Smooth muscle cell (in vitro differentiated cells): ENCODE measurements around the gene EVA1A. TPM values are rescaled to one million over a fixed set of nuclear protein-coding genes. Genes with fewer than 3 reads are reported as not detected.
A peak's percentile ranks its signal among the peaks of the same experiment; 100 is the strongest.

ENCODE experiments used
- DNase-seq: peaks from one replicate; lab custom pipeline; 2025; ENCODE audit not compliant: unreplicated experiment; lab: John Stamatoyannopoulos, UW
- H2AFZ ChIP-seq: fragments of 200-600 bp; sonication (generic); 2 replicates; pipeline ENCODE4 v1.6.0; 2016; ENCODE audit warnings: antibody characterized with exemption, low read depth, mild to moderate bottlenecking
- H3F3A ChIP-seq: fragments of 200-600 bp; sonication (generic); 2 replicates; pipeline ENCODE4 v1.6.0; 2017; ENCODE audit warnings: antibody characterized with exemption, low read depth
- H3K27ac ChIP-seq: fragments of 200-600 bp; sonication (generic); 2 replicates; pipeline ENCODE4 v1.5.1; 2016; ENCODE audit warnings: low read depth, mild to moderate bottlenecking
- H3K27me3 ChIP-seq: fragments of 200-600 bp; sonication (generic); 2 replicates; pipeline ENCODE4 v1.6.1; 2016; ENCODE audit warnings: low read depth, mild to moderate bottlenecking
- H3K36me3 ChIP-seq: fragments of 200-600 bp; sonication (generic); 2 replicates; pipeline ENCODE4 v1.5.1; 2016; ENCODE audit warnings: low read depth
- H3K4me1 ChIP-seq: fragments of 200-600 bp; sonication (generic); 2 replicates; pipeline ENCODE4 v1.5.1; 2016; ENCODE audit warnings: low read depth
- H3K4me2 ChIP-seq: fragments of 200-600 bp; sonication (generic); 2 replicates; pipeline ENCODE4 v1.6.0; 2016; ENCODE audit warnings: mild to moderate bottlenecking
- H3K4me3 ChIP-seq: fragments of 200-600 bp; sonication (generic); 2 replicates; pipeline ENCODE4 v1.5.1; 2016; ENCODE audit warnings: mild to moderate bottlenecking
- H3K79me2 ChIP-seq: fragments of 200-600 bp; sonication (generic); 2 replicates; pipeline ENCODE4 v1.6.0; 2016; ENCODE audit warnings: low read depth, mild to moderate bottlenecking
- H3K9ac ChIP-seq: fragments of 200-600 bp; sonication (generic); 2 replicates; pipeline ENCODE4 v1.6.0; 2016; ENCODE audit warnings: low read depth
- H3K9me3 ChIP-seq: fragments of 200-600 bp; sonication (generic); replicated peaks from 2 replicates; pipeline ENCODE4 v1.5.1; 2016; ENCODE audit warnings: low read depth
- H4K20me1 ChIP-seq: fragments of 200-600 bp; sonication (generic); 2 replicates; pipeline ENCODE4 v1.6.0; 2016; ENCODE audit warnings: low read depth
- whole genome bisulfite sequencing: methylation state at CpG from one replicate; pipeline ENCODE4 v1.1.7; 2016; ENCODE audit warnings: low lambda C conversion rate; 5-methylcytosine and 5-hydroxymethylcytosine counted together
- polyA plus RNA-seq: library from polyadenylated mRNA; unstranded; fragments of >200 nt; fragmentation: Nextera tagmentation; extraction: Ambion mirVana; gene quantifications from 2 replicates; pipeline ENCODE4 v1.2.1, GENCODE V29; 2016
- total RNA-seq: library from RNA; depleted of rRNA; stranded (reverse); fragments of >200 nt; gene quantifications from 2 replicates; pipeline ENCODE4 v1.2.3, GENCODE V29; 2014
- TF ChIP-seq, protein P1 (sequence below): fragments of 200-600 bp; sonication (generic); IDR thresholded peaks from 2 replicates; pipeline ENCODE4 v1.5.1; 2017; ENCODE audit warnings: borderline replicate concordance, mild to moderate bottlenecking, antibody characterized with exemption; ENCODE audit not compliant: insufficient read depth, poor library complexity, severe bottlenecking

EVA1A gene
- total and polyA plus RNA-seq, 2 experiments from 2014 or later, result 84.1 to 89.2 TPM

DNA sequence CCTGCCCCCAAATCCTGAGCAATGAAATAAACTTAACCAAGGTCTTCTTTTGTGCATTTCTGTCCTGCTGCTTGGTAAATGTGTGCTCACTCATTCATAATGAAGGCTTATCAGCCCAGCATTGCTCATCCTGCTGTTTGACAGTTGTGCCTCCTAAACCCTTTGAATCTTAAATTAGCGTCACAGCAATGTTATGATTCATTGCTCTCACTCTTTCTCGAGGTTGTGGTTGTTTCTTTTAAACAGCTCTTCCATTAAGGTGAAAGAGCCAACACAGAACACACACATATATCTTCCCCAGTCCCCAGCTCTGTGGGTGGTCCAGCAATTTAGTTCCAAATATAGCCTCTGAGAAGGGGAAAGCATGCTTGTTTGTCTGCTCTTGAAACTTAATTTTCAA, 84.0 kb downstream of the EVA1A start:
- no peaks in the 10 kb centered on the region for H3F3A ChIP-seq
- no peak overlapping the region for H2AFZ ChIP-seq
- H3K79me2 ChIP-seq, result no peaks in the 10 kb centered on the region
- H3K27me3 ChIP-seq, result no peaks in the 10 kb centered on the region
- no peak overlapping the region for H3K4me3 ChIP-seq
- no peak overlapping the region for H3K9ac ChIP-seq
- H3K36me3 ChIP-seq, result no peaks in the 10 kb centered on the region
- TF ChIP-seq, protein P1, sequence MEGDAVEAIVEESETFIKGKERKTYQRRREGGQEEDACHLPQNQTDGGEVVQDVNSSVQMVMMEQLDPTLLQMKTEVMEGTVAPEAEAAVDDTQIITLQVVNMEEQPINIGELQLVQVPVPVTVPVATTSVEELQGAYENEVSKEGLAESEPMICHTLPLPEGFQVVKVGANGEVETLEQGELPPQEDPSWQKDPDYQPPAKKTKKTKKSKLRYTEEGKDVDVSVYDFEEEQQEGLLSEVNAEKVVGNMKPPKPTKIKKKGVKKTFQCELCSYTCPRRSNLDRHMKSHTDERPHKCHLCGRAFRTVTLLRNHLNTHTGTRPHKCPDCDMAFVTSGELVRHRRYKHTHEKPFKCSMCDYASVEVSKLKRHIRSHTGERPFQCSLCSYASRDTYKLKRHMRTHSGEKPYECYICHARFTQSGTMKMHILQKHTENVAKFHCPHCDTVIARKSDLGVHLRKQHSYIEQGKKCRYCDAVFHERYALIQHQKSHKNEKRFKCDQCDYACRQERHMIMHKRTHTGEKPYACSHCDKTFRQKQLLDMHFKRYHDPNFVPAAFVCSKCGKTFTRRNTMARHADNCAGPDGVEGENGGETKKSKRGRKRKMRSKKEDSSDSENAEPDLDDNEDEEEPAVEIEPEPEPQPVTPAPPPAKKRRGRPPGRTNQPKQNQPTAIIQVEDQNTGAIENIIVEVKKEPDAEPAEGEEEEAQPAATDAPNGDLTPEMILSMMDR, result no peak
- WGBS, result 0% methylated on average over 2 of the region's 2 CpGs
- no peaks in the 10 kb centered on the region for H4K20me1 ChIP-seq
- H3K9me3 ChIP-seq, result no peaks in the 10 kb centered on the region
- H3K4me1 ChIP-seq, result peaks cover 5% of the 10 kb centered on the region
- H3K27ac ChIP-seq, result no peak overlapping the region
- H3K4me2 ChIP-seq, result peak overlapping the region; percentile 13
- DNase-seq, result no peak

DNA sequence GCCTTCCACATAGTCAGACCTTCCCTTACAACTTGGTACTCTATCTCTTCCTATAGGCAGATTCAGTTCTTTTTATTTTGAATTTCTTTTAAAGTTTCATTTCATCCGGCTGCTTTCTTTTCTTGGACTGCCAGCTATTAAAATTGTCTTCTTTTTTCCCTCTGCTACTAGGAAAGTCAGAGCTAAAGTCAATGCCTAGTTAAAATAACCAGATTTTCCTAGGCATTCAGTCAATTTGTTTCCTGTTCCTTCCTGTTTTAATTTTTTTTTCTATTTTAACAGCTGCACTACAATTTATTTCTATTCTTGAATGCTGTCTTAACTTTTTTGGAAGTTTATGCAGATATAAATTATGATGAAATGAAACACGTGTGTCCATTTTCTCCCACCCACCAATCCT, 84.8 kb downstream of the EVA1A start:
- TF ChIP-seq, protein P1, result no peak
- 91% methylated on average over 2 of the region's 2 CpGs for WGBS
- no peaks in the 10 kb centered on the region for H4K20me1 ChIP-seq
- H3K36me3 ChIP-seq, result no peaks in the 10 kb centered on the region
- no peaks in the 10 kb centered on the region for H3K27me3 ChIP-seq
- H3K4me2 ChIP-seq, result no peak overlapping the region
- H3K9ac ChIP-seq, result no peak overlapping the region
- no peaks in the 10 kb centered on the region for H3K9me3 ChIP-seq
- no peak overlapping the region for H3K27ac ChIP-seq
- no peak overlapping the region for H2AFZ ChIP-seq
- no peak for DNase-seq
- H3F3A ChIP-seq, result no peaks in the 10 kb centered on the region
- no peaks in the 10 kb centered on the region for H3K79me2 ChIP-seq
- H3K4me3 ChIP-seq, result no peak overlapping the region
- peaks cover 5% of the 10 kb centered on the region for H3K4me1 ChIP-seq

DNA sequence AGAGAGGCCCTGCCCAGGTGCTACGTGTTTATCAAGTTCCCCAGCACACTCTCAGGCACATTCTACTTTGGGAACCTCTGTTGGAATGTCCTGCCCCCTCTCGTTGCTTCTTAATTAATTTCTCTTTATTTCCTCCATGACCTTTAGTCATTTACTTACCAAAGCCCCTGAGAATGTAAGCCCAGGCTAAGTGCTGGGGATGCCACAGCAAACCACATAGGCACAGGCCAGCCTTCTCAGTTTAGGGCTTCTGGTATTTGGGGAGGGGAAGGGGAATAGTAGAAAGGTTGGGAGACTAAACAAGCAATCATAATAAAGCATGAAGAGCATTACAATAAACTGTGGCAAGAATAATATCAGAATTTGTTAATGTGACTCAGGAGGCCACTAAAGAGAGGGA, 85.7 kb downstream of the EVA1A start:
- Histone ChIP-seq H3K36me3 (no peaks in the 10 kb centered on the region), H4K20me1 (no peaks in the 10 kb centered on the region), H3F3A (no peaks in the 10 kb centered on the region), H2AFZ (no peak overlapping the region), H3K79me2 (no peaks in the 10 kb centered on the region), H3K4me1 (peaks cover 5% of the 10 kb centered on the region), H3K27ac (no peak overlapping the region), H3K9ac (no peak overlapping the region), H3K27me3 (no peaks in the 10 kb centered on the region), H3K4me2 (no peak overlapping the region), H3K9me3 (no peaks in the 10 kb centered on the region), H3K4me3 (no peak overlapping the region)
- no peak for DNase-seq
- TF ChIP-seq, protein P1, result no peak
- 78% methylated on average over 2 of the region's 2 CpGs for WGBS

DNA sequence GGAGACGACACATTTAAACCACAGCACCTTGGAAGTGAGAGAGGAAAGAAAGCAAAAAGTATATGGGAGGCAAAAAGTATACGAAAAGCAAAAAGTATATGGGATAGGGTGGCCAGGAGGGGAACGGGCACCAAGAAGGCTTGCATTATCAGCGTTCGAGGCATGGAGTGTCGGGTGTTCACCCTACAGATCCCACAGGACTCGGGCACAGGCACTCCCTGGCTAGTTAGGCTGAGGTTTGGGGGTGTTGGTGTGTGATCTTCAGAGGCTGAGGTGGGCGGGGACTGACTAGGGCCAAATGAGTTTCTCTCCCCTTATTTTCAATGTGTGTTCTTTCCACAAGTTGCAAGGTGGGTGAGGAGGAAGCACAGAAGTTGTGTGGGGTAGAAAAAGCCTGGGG, 86.6 kb downstream of the EVA1A start:
- Histone ChIP-seq H3K27ac (no peak overlapping the region), H3K4me3 (no peak overlapping the region), H3K79me2 (no peaks in the 10 kb centered on the region), H4K20me1 (no peaks in the 10 kb centered on the region), H3F3A (no peaks in the 10 kb centered on the region), H3K9me3 (no peaks in the 10 kb centered on the region), H3K9ac (no peak overlapping the region), H3K27me3 (peaks cover 3% of the 10 kb centered on the region), H3K4me2 (no peak overlapping the region), H3K36me3 (no peaks in the 10 kb centered on the region), H2AFZ (no peak overlapping the region), H3K4me1 (peaks cover 5% of the 10 kb centered on the region)
- WGBS, result 94% methylated on average over 8 of the region's 8 CpGs
- TF ChIP-seq, protein P1, result no peak
- no peak for DNase-seq
